Activated CD8-positive, alpha-beta T cell treated with anti-CD3 and anti-CD28 coated beads for 36 hours (primary cell): ENCODE results near the gene TBXA2R. TPM values are rescaled to one million over a fixed set of nuclear protein-coding genes. Genes with fewer than 3 reads are reported as not detected.

Source experiments
- ATAC-seq: fragments of 200-7000 bp; cut with Tn5 transposase; one replicate; pipeline ENCODE4 v1.10.0; 2021; ENCODE audit warnings: mild to moderate bottlenecking, moderate library complexity
- CTCF ChIA-PET: fragments of 350-600 bp; sonication (Branson Sonifier 250); formaldehyde crosslinking; loops from one replicate; lab custom pipeline; 2021; ENCODE audit warnings: antibody characterized with exemption; lab: Charles Lee
- POLR2A ChIA-PET: fragments of 350-600 bp; sonication (Branson Sonifier 250); formaldehyde crosslinking; loops from one replicate; lab custom pipeline; 2021; ENCODE audit warnings: antibody characterized with exemption; lab: Charles Lee
- DNase-seq: peaks from one replicate; pipeline ENCODE4 v3.0.0-alpha.2; 2020
- H3K27ac Mint-ChIP-seq: one replicate; pipeline ENCODE4 v1.8.0; 2021; ENCODE audit warnings: mild to moderate bottlenecking, mixed read lengths
- H3K27me3 Mint-ChIP-seq: one replicate; pipeline ENCODE4 v1.8.0; 2021; ENCODE audit warnings: mixed read lengths
- H3K36me3 Mint-ChIP-seq: one replicate; pipeline ENCODE4 v1.8.0; 2021; ENCODE audit warnings: low read depth, mixed read lengths
- H3K4me1 Mint-ChIP-seq: one replicate; pipeline ENCODE4 v1.8.0; 2021; ENCODE audit warnings: low read depth, mixed read lengths
- H3K4me3 Mint-ChIP-seq: one replicate; pipeline ENCODE4 v1.8.0; 2021; ENCODE audit warnings: mild to moderate bottlenecking, moderate library complexity, mixed read lengths
- H3K9me3 Mint-ChIP-seq: one replicate; pipeline ENCODE4 v1.8.0; 2021; ENCODE audit warnings: mixed read lengths
- CTCF ChIP-seq: fragments of 200-600 bp; IDR thresholded peaks from one replicate; pipeline ENCODE4 v1.8.0; 2022; ENCODE audit warnings: antibody characterized with exemption, mild to moderate bottlenecking
- intact Hi-C: fragments of 100-400 bp; cut with micrococcal nuclease; formaldehyde crosslinking; loops from one replicate; pipeline ENCODE4 v1.10.0; 2022
- total RNA-seq, 2 experiments: library from RNA; stranded (reverse); gene quantifications; one replicate each; pipeline ENCODE4 v1.2.3, GENCODE V29; 2021

TBXA2R gene
- total RNA-seq, 2 experiments from 2014 or later = 2.7 to 3.0 TPM

GRCh38 chr19:3622224-3622623 lies 15.5 kb upstream of the TBXA2R start:
- no peaks in the 10 kb centered on the region for H3K27me3 Mint-ChIP-seq
- ATAC-seq (no peak), DNase-seq (no peak)
- ChIA-PET POLR2A (no interaction called here), CTCF (no interaction called here)
- intact Hi-C loops = no loop called here
- peaks cover 6% of the 10 kb centered on the region for H3K36me3 Mint-ChIP-seq
- H3K9me3 Mint-ChIP-seq = no peaks in the 10 kb centered on the region
- H3K4me3 Mint-ChIP-seq = no peak overlapping the region
- H3K4me1 Mint-ChIP-seq = peaks cover 31% of the 10 kb centered on the region
- no peak overlapping the region for H3K27ac Mint-ChIP-seq
- no peak for TF ChIP-seq CTCF

- no peak for TF ChIP-seq CTCF
- peaks cover 27% of the 10 kb centered on the region for H3K4me1 Mint-ChIP-seq
- no peak overlapping the region for H3K4me3 Mint-ChIP-seq
- ATAC-seq = no peak
- peaks cover 6% of the 10 kb centered on the region for H3K36me3 Mint-ChIP-seq
- CTCF ChIA-PET = no interaction called here
- H3K9me3 Mint-ChIP-seq = no peaks in the 10 kb centered on the region
- no peaks in the 10 kb centered on the region for H3K27me3 Mint-ChIP-seq
- DNase-seq = no peak
- H3K27ac Mint-ChIP-seq = no peak overlapping the region
- intact Hi-C loops = no loop called here
- POLR2A ChIA-PET = no interaction called here
Measured at GRCh38 chr19:3621689-3622088, 15.0 kb upstream of the TBXA2R start.

- Mint-ChIP-seq H3K9me3 (no peaks in the 10 kb centered on the region), H3K4me1 (peaks cover 23% of the 10 kb centered on the region), H3K4me3 (no peak overlapping the region), H3K27ac (no peak overlapping the region), H3K36me3 (peaks cover 6% of the 10 kb centered on the region), H3K27me3 (no peaks in the 10 kb centered on the region)
- ATAC-seq = no peak
- intact Hi-C loops = no loop called here
- TF ChIP-seq CTCF = no peak
- no peak for DNase-seq
- CTCF ChIA-PET = no interaction called here
- POLR2A ChIA-PET = interaction anchor here (1.1 kb wide), 1 partner anchor 12 kb away, joined by 4 read pairs; no protein-coding TSS in a partner anchor
Measured at GRCh38 chr19:3620817-3621547, 14.3 kb upstream of the TBXA2R start.

GRCh38 chr19:3620145-3620816 lies 13.6 kb upstream of the TBXA2R start:
- no peaks in the 10 kb centered on the region for H3K9me3 Mint-ChIP-seq
- DNase-seq (no peak), ATAC-seq (no peak)
- H3K4me3 Mint-ChIP-seq = no peak overlapping the region
- H3K36me3 Mint-ChIP-seq = peaks cover 6% of the 10 kb centered on the region
- intact Hi-C loops = no loop called here
- no peaks in the 10 kb centered on the region for H3K27me3 Mint-ChIP-seq
- H3K4me1 Mint-ChIP-seq = peaks cover 21% of the 10 kb centered on the region
- no peak overlapping the region for H3K27ac Mint-ChIP-seq
- POLR2A ChIA-PET = interaction anchor here (1.1 kb wide), 1 partner anchor 11 kb away, joined by 4 read pairs; no protein-coding TSS in a partner anchor
- CTCF ChIA-PET = no interaction called here
- no peak for TF ChIP-seq CTCF

GRCh38 chr19:3619631-3620012 lies 12.9 kb upstream of the TBXA2R start:
- H3K27ac Mint-ChIP-seq = no peak overlapping the region
- ATAC-seq (no peak), DNase-seq (no peak)
- intact Hi-C loops = no loop called here
- TF ChIP-seq CTCF = no peak
- no peak overlapping the region for H3K4me3 Mint-ChIP-seq
- ChIA-PET CTCF (interaction anchor here (4.1 kb wide), 1 partner anchor 35 kb away, joined by 16 read pairs; the partner anchor contains the start of gene GIPC3), POLR2A (no interaction called here)
- H3K9me3 Mint-ChIP-seq = no peaks in the 10 kb centered on the region
- no peaks in the 10 kb centered on the region for H3K27me3 Mint-ChIP-seq
- H3K36me3 Mint-ChIP-seq = peaks cover 6% of the 10 kb centered on the region
- peaks cover 17% of the 10 kb centered on the region for H3K4me1 Mint-ChIP-seq
